HAP-1 (cell line): ENCODE data around the gene CLDN8.

Experiments
- DNase-seq, 2 experiments: peaks; one replicate each; pipeline ENCODE4 v3.0.0-alpha.2; 2016 to 2020; ENCODE audit warnings: low spot score in 2 of 2
- H3K27me3 ChIP-seq: fragments of 250-450 bp; sonication (Bioruptor Pico); 2 replicates; pipeline ENCODE4 v1.5.1; 2020; ENCODE audit warnings: low read depth, mild to moderate bottlenecking, moderate library complexity
- H3K36me3 ChIP-seq: fragments of 250-450 bp; sonication (Bioruptor Pico); replicated peaks from 2 replicates; pipeline ENCODE4 v1.5.1; 2020; ENCODE audit warnings: mild to moderate bottlenecking
- H3K4me1 ChIP-seq: fragments of 250-450 bp; sonication (Bioruptor Pico); 2 replicates; pipeline ENCODE4 v1.5.1; 2020; ENCODE audit warnings: mild to moderate bottlenecking
- H3K4me3 ChIP-seq: fragments of 250-450 bp; sonication (Bioruptor Pico); 2 replicates; pipeline ENCODE4 v1.5.1; 2020; ENCODE audit warnings: mild to moderate bottlenecking, moderate library complexity
- H3K9me3 ChIP-seq: fragments of 250-450 bp; sonication (Bioruptor Pico); 2 replicates; pipeline ENCODE4 v1.5.1; 2020; ENCODE audit warnings: mild to moderate bottlenecking, moderate library complexity
- in situ Hi-C: fragments of 300-500 bp; cut with MboI; formaldehyde crosslinking; loops from 3 replicates; pipeline ENCODE4 v1.14.3; 2020; ENCODE audit warnings: low sequenced_read_pairs, inconsistent platforms, mixed read lengths

Gene CLDN8

DNA sequence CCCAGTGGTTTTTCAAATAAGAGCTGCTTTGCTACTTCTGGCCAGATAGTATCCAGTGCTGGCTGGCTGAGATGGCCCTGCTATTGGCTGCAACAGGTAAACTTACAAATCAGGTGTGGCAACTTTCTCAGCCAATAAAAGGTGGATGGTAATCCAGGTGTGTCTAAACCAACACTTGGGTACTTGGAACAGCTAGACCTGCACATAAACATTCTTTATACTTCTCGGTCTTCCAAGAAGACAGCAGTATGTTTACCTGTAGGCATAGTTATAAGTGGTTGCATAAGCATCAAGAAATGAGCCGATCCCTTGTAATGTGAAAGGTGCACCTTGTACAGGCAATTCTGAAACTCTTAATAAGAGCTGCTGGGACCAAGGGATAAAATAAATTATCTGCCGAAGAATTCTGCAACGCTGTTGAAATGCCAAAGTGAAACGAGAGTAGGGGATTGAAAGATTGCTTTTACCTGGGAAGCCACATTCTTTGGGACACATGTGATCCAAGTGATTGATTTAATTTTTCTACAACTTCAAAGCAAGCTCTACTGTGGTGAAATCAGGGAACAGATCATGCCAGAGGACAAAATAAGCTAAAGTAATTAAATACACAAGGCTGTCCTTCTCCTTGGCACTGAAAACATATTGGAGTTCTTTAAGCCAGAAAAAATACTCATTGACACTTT, at the start of gene CLDN8:
CLDN8 (minus strand) TSS at position 57 of the 683 bp plus-strand sequence. CDS start 172 bp downstream, outside the sequence.
- DNase-seq = no peak
- no peaks in the 10 kb centered on the region; the same call in 1 of the 2 replicates for H3K9me3 ChIP-seq
- no peaks in the 10 kb centered on the region for H3K27me3 ChIP-seq
- no peak within 1 kb of the TSS for H3K4me3 ChIP-seq
- in situ Hi-C loops = no loop called here
- no peaks in the 10 kb centered on the region for H3K4me1 ChIP-seq
- no peaks in the 10 kb centered on the region for H3K36me3 ChIP-seq

- in situ Hi-C loops = no loop called here
- H3K4me1 ChIP-seq = no peaks in the 10 kb centered on the region
- no peak for DNase-seq
Observed at GRCh38 chr21:30257773-30258172, 41.9 kb upstream of the CLDN8 start.

DNA sequence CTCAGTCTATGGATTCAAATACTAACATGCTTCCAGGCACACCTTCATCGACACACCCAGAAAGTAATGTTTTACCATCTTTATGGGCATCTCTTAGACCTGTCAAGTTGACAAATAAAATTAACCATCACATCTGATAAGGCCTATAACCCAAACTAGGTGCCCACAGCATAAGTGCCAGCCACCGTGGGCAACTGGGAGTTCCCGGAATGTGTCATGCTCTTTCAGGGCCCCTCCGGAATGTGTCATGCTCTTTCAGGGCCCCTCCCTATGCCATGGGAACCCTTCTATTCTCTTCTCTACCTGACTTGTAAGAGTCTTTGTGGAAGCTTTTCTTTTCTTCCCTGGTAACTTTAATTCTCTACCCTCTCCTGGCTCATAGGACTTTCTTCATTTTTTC, 40.2 kb upstream of the CLDN8 start:
- H3K27me3 ChIP-seq = no peaks in the 10 kb centered on the region
- H3K36me3 ChIP-seq = no peaks in the 10 kb centered on the region
- no peaks in the 10 kb centered on the region for H3K4me1 ChIP-seq
- no peak overlapping the region for H3K4me3 ChIP-seq
- in situ Hi-C loops = no loop called here
- 0 out of 2 replicates have a peak, but pooled peaks cover 2% of the 10 kb centered on the region for H3K9me3 ChIP-seq
- no peak for DNase-seq

More at GRCh38 chr21:30257773-30258172, 41.9 kb upstream of the CLDN8 start:
- no peaks in the 10 kb centered on the region for H3K36me3 ChIP-seq
- H3K9me3 ChIP-seq = no peaks in the 10 kb centered on the region
- no peak overlapping the region for H3K4me3 ChIP-seq
- no peaks in the 10 kb centered on the region for H3K27me3 ChIP-seq

- no peak for DNase-seq
- H3K4me1 ChIP-seq = no peaks in the 10 kb centered on the region
Observed at GRCh38 chr21:30255679-30256078, 39.8 kb upstream of the CLDN8 start.

DNA sequence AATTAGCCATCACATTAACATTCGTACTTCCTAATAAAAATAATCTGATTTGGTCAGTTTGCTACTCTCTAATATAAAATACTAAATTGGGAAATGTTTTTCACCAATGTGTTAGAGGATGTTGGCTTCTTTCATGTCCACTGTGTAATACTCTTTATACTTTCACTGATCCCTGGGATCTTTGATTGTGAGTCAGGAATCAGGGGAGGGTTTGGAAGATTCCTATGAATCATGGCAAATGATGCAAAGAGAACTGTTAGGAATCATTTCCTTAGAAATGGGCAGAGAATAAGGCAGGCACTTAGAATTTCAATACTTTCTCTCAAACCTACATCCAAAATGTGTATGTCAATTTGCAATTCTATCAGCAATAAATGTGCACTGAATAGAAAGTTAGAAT, 35.9 kb upstream of the CLDN8 start:
- Histone ChIP-seq H3K4me3 (no peak overlapping the region), H3K36me3 (no peaks in the 10 kb centered on the region), H3K4me1 (no peaks in the 10 kb centered on the region), H3K9me3 (0 out of 2 replicates have a peak, but pooled peaks cover 2% of the 10 kb centered on the region), H3K27me3 (no peaks in the 10 kb centered on the region)
- DNase-seq = no peak
- in situ Hi-C loops = no loop called here

More at GRCh38 chr21:30255679-30256078, 39.8 kb upstream of the CLDN8 start:
- 0 out of 2 replicates have a peak, but pooled peaks cover 2% of the 10 kb centered on the region for H3K9me3 ChIP-seq
- H3K36me3 ChIP-seq = no peaks in the 10 kb centered on the region
- H3K27me3 ChIP-seq = no peaks in the 10 kb centered on the region
- H3K4me3 ChIP-seq = no peak overlapping the region
- in situ Hi-C loops = no loop called here

DNA sequence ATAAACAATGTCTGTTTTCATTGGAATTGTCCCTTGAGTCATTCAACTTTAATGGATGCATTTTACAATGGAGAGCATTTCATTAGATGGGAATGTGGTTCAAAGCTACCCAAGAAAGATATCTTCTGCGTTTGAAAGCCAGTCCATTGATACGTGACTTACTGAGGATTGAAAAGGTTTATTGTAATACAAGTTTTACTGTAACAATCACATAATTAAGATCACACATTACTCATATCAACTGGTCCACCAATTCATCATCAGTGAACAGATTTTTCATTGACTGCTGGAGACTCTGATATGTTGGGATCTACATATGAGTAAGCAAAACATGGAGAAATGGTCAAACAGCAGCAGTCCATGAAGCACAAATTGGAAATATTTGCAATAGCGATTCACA, 34.0 kb upstream of the CLDN8 start:
- in situ Hi-C loops = no loop called here
- no peak overlapping the region for H3K4me3 ChIP-seq
- no peak for DNase-seq
- peaks cover 2% of the 10 kb centered on the region; the same call in 1 of the 2 replicates for H3K9me3 ChIP-seq
- no peaks in the 10 kb centered on the region for H3K4me1 ChIP-seq
- H3K27me3 ChIP-seq = no peaks in the 10 kb centered on the region
- no peaks in the 10 kb centered on the region for H3K36me3 ChIP-seq

DNA sequence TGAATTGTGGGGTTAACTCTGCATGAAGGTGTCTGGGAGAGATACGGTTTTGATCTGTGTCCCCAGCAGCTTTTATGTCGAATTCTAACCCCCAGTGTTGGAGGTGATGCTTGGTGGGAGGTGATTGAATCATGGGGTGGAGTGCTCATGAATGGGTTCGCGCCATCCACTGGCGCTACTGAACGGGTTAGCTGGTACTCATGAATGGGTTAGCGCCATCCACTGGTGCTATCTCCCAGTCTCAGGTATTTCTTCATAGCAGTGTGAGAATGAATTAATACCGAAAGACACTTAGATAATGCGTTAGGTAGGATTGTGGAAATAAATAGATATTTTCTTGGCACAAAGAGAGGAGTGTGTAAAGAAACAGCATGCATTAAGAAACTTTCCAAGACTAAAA, 32.9 kb upstream of the CLDN8 start:
- DNase-seq = no peak
- Histone ChIP-seq H3K4me1 (no peaks in the 10 kb centered on the region), H3K4me3 (no peak overlapping the region), H3K36me3 (no peaks in the 10 kb centered on the region), H3K27me3 (no peaks in the 10 kb centered on the region), H3K9me3 (peaks cover 2% of the 10 kb centered on the region; the same call in 1 of the 2 replicates)
- in situ Hi-C loops = no loop called here

GRCh38 chr21:30245061-30245460, 29.2 kb upstream of the CLDN8 start:
- Histone ChIP-seq H3K9me3 (no peaks in the 10 kb centered on the region; the same call in 1 of the 2 replicates), H3K27me3 (no peaks in the 10 kb centered on the region), H3K36me3 (no peaks in the 10 kb centered on the region), H3K4me3 (no peak overlapping the region), H3K4me1 (no peaks in the 10 kb centered on the region)
- in situ Hi-C loops = no loop called here
- DNase-seq = no peak

DNA sequence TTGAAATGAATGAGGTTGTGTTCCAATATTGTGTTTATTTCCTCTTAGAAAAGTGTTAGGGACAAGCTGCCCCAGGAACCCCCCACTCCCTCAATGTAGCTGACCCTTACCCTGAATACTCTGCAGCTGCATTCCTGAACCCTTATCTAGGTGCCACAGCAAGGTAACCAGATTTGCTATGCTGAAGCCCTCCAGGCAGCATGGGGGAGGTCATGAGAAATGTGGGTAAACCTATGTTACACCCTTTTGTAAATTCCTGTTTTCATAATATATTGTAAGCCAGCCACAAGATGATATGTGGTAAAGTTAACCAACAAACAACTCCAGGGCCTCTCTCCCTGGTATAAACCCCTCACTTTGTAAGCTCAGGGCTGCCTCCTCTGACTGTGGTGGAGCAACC, 27.8 kb upstream of the CLDN8 start:
- Histone ChIP-seq H3K4me1 (no peaks in the 10 kb centered on the region), H3K27me3 (no peaks in the 10 kb centered on the region), H3K36me3 (no peaks in the 10 kb centered on the region), H3K9me3 (no peaks in the 10 kb centered on the region; the same call in 1 of the 2 replicates), H3K4me3 (no peak overlapping the region)
- in situ Hi-C loops = no loop called here
- DNase-seq = no peak

- no peaks in the 10 kb centered on the region; the same call in 1 of the 2 replicates for H3K9me3 ChIP-seq
- H3K27me3 ChIP-seq = no peaks in the 10 kb centered on the region
- no peaks in the 10 kb centered on the region for H3K4me1 ChIP-seq
- no peaks in the 10 kb centered on the region for H3K36me3 ChIP-seq
- no peak overlapping the region for H3K4me3 ChIP-seq
- in situ Hi-C loops = no loop called here
- no peak for DNase-seq
Observed at GRCh38 chr21:30240661-30241060, 24.8 kb upstream of the CLDN8 start.

GRCh38 chr21:30238168-30238567, 22.3 kb upstream of the CLDN8 start:
- in situ Hi-C loops = no loop called here
- Histone ChIP-seq H3K4me3 (no peak overlapping the region), H3K36me3 (no peaks in the 10 kb centered on the region), H3K27me3 (no peaks in the 10 kb centered on the region), H3K4me1 (no peaks in the 10 kb centered on the region), H3K9me3 (no peaks in the 10 kb centered on the region)
- no peak for DNase-seq

DNA sequence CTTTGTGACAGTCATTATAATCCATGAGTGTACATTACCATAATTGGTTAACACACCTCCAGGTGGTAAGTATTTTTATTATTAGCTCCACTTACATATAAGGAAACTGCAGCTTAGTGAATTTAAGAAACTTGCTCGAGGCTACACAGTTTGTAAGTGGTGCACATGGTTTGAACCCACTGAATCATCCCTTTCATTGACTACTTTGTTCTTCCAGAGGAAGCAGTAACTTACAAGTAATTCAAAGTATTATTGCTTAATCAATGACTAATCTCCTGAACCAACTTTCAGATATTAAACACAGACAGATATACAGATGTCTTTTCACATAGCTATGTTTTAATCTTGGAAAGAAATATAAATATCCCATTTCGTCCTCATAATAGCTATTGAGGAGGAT, 18.7 kb upstream of the CLDN8 start:
- no peaks in the 10 kb centered on the region for H3K36me3 ChIP-seq

DNA sequence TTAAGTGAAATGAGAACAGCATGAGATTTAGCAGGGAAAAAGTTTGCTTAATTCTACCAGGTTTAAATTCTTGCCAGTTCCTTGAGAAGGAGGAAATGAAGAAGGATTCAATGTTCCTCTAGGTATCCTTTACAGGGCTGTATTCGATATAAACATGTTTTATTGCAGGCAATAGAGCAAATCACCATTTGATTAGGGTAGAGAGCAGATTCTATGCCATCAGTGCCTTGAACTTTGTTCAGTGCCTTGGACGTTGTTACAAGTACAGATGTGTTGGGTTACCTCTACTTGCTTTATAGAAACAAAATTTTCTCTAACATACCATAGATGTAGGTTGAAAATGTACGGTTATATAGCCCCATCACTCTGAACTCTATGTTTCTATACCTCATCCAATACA, 18.2 kb upstream of the CLDN8 start:
- in situ Hi-C loops = no loop called here
- no peaks in the 10 kb centered on the region for H3K4me1 ChIP-seq
- peaks cover 3% of the 10 kb centered on the region; the same call in 1 of the 2 replicates for H3K9me3 ChIP-seq
- H3K4me3 ChIP-seq = no peak overlapping the region
- H3K27me3 ChIP-seq = no peaks in the 10 kb centered on the region
- H3K36me3 ChIP-seq = no peaks in the 10 kb centered on the region
- no peak for DNase-seq

More for the DNA sequence above, 18.7 kb upstream of the CLDN8 start:
- DNase-seq = no peak
- Histone ChIP-seq H3K4me3 (no peak overlapping the region), H3K27me3 (no peaks in the 10 kb centered on the region), H3K4me1 (no peaks in the 10 kb centered on the region), H3K9me3 (peaks cover under 1% of the 10 kb centered on the region; the same call in 1 of the 2 replicates)
- in situ Hi-C loops = no loop called here

GRCh38 chr21:30233228-30234020, 17.5 kb upstream of the CLDN8 start:
- DNase-seq = no peak
- in situ Hi-C loops = no loop called here
- Histone ChIP-seq H3K9me3 (peaks cover 3% of the 10 kb centered on the region; the same call in 1 of the 2 replicates), H3K4me3 (no peak overlapping the region), H3K36me3 (no peaks in the 10 kb centered on the region), H3K27me3 (no peaks in the 10 kb centered on the region), H3K4me1 (no peaks in the 10 kb centered on the region)
